HG02943 (cell line): Measurements from ENCODE around the gene VAMP4.
"Not testable (repeated sequence)": the region's sequence is repeated elsewhere in the genome, so short reads cannot be mapped to it uniquely, and the experiment has no call there.

Experiments
- ATAC-seq: cut with Tn5 transposase; IDR thresholded peaks from one replicate; pipeline ENCODE4 v1.9.1; 2021; ENCODE audit warnings: mild to moderate bottlenecking, low read depth, moderate library complexity; ENCODE audit not compliant: unreplicated experiment

VAMP4 gene

DNA sequence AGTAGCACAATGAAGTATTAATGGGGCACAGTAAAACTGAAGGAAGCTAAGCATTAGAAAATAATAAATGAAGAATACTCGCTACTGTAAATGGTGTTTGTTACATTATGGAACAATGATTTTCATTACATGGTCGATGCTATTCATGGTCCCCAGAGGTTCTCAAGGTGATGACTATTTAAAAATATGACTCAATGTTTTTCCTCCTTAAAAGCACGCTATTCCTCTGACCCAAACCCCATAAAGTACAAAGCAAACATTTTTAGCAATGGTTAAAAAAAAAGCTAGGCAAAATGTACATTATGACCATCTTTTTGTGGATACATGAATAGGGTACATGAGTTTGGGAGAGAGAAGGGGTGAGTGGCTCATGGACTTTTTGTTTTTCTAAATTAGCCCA lies 34.3 kb downstream of the VAMP4 start:
- no peak for ATAC-seq

DNA sequence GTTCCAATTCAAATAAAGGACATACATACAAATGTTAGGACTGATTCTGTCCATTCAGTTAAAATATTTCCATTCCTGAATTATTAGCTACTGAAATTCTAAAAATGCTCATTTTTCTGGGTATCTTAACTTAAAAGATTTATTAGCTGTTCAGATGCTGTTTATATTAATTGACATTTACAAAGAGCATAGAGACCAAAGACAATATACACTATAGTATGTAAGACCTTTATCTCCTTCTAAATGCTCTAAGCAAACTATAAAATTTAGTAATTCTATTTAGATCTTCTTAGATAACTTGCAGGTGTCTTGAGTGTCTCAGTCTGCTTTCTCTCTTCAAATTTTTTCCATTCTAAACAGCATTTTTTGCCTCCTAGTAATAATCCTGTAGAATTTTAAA lies 39.3 kb downstream of the VAMP4 start:
- no peak for ATAC-seq

DNA sequence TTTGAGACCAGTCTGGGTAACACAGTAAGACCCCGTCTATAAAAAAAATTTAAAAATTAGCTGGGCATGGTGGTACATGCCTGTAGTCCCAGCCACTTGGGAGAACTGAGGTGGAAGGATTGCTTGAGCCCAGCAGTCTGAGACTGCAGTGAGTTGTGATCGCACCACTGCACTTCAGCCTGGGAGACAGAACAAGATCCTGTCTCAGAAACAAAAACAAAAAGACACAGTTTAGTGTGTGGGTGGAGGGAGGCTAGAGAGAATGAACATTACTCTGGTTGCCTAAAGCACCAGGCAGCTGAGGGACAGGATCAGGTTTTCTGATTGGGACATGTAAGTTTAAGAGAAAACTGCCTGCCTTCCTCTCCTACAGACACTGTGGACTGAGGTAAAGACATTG lies 42.3 kb downstream of the VAMP4 start:
- no peak for ATAC-seq

DNA sequence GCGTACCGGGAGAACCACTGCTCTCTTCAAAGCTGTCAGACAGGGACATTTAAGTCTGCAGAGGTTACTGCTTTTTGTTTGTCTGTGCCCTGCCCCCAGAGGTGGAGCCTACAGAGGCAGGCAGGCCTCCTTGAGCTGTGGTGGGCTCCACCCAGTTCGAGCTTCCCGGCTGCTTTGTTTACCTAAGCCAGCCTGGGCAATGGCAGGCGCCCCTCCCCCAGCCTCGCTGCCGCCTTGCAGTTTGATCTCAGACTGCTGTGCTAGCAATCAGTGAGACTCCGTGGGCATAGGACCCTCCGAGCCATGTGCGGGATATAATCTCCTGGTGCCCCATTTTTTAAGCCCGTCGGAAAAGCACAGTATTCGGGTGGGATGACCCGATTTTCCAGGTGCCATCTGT lies 46.1 kb downstream of the VAMP4 start:
- ATAC-seq, result not testable (repeated sequence)

DNA sequence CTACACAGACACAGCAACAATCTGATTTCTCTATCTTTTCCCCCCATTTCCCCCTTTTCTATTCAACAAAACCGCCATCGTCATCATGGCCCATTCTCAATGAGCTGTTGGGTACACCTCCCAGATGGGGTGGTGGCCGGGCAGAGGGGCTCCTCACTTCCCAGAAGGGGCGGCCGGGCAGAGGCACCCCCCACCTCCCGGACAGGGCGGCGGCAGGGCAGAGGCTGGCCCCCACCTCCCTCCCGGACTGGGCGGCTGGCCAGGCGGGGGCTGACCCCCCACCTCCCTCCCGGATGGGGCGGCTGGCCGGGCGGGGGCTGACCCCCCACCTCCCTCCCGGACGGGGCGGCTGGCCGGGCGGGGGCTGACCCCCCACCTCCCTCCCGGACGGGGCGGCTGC lies 48.3 kb downstream of the VAMP4 start:
- not testable (repeated sequence) for ATAC-seq

DNA sequence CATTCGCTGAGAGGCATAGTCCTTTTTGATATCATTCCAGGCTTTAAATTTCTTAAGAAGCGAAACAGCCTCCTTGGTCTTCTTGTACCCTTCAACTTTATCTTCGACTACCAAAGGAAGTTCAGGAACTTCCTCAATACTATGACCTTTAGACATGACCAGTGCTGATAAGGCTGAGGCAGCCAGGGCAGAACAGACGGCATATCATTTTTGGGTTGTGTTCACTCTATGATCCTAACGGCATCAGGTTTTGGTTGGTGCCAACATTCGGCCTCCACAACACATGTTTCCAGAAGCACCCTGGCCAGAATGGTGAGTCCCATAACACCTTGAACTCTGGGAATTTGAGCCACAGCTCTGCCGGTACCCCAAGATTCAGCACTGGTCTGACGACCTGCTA lies 58.0 kb downstream of the VAMP4 start:
- no peak for ATAC-seq

DNA sequence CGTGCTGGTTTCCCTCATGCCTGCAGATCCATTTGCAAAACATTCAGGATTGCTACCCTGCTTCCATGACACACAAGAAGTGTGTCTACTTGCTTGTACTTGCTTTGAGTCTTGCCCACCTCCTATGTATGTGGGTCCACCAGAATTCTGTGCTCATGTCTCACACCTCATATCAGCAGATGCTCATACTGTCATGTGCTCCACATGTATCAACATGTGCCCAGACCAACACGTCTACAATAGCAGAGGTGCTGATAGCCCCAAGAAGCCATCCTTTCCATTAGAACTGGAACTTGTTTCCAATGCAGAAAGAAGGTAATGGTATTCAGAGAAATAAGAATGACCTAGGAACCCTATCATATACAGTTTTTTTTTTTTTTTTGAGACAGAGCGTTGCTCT lies 61.5 kb downstream of the VAMP4 start:
- ATAC-seq, result no peak

DNA sequence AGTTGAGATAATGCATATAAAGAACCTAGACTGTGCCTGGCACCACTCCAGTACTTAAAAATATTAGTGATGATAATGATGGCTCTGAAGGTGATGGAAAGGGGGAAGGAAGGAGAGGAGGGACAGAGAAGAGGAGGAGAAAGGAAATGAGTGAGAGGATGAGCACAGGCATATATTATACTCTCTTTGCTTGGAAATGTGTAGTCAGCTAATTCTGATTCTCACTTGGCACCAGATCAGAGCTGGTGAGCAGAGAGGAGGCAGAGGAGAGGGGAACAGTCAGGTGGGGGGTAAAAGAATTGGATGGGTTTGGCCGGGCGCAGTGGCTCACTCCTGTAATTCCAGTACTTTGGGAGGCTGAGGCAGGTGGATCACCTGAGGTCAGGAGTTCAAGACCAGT lies 65.0 kb downstream of the VAMP4 start:
- no peak for ATAC-seq

DNA sequence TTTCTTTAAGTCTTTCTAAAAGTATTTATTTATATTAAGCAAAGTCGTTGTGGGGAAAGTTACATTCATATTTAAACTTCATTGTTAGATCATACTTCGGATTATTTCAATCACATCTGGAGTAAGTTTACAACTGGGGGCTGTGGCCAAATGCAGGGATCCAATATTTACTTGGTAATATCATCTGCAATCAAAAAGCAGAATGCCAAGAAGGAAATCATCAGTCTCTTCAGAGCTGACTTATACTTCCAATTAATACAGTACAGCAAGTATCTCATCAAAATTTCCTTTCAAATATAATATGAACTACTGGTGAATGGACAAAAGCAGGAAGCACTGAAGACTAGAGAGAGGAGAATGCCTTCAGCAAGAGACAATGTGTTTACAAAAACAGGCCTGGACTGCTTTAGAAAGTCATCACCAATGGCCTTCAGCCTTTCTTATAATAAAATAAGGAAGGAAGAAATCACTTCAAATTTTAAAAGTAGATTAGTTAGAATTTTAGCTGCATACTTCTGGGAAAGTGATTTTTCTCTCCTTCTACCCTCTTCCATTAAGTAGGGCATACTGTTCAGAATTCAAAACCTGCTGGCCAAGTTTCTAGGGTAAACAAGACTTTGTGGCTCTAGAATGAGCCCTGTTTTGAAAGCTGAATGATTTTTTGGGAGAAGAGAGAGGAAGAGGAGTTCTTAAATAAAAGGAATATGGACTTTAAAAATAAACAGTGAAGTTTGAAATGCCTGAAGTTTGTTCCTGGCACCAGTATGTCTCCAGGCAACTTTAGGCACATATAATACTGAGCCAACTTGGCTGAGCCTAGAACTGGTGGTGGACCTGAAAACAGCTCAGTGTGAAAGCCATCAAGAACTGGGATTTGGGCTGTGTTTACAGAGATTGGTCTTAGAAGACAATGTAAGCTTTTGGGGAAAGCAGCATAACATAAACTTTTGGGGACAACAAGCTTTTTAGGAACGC lies 67.1 kb downstream of the VAMP4 start:
- ATAC-seq, result no peak

DNA sequence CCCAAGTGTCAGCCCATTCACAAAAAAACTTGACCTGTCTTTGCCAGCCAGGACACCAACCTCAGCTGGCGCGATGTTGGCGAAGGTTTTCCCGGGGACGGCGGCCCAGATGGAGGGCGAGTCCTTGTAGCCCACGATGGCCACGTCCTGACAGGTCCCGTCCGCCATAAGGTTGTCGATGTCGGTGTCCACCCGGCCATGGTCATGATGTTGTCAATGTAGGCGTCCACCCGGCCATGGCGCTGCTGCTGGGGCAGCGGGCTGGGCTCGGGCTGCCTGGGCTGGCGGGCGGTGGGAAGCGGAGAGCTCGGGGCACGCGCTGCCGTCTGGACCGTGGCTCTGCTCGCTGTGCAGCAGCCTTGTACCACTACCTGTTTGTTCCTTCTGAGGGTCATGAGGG lies 71.1 kb downstream of the VAMP4 start:
- no peak for ATAC-seq

DNA sequence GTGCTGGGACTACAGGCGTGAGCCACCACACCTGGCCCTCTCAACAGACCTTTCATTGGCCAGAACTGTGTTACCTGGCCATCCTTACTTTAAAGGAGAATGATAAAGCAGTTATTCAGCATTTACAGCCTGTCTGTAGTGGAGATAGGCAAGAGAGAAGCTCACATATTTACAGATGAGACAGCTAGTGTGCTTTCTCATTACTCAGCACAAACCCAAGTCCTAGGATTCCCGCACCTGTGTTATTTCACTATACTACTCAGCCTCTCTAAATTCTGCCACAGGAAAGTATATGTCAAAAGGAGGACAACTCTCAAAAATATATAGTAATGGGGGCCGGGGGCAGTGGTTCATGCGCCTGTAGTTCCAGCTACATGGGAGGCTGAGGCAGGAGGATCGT lies 73.5 kb downstream of the VAMP4 start:
- no peak for ATAC-seq

DNA sequence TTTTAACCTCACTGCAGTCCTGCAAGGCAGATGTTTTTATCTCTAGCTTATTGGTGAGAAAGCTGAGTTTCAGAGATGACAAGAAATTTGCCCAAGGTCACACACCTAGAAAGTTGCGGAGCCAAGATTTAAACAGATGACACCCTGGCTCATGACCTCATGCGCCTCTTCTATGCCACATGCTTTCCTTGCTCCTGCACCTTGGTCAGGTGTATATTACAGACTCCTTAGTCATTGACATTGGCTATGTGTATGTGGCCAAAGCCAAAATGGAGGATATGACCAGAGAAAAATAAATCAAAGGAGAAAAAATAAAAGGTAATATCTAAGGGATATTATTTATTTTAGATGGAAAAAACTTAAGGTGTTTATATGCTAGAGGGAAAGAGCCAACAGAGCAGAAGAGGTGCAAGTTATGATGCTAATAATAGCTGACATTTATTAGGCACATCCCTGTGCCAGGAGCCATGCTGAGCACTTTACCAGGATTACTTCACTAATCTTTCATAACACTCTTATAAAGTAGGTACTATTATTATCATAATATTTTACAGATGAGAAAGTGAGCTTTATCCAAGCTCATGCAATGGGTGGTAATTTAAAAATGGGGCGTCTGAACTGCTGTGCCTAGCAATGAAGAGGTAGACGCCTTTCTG lies 75.6 kb downstream of the VAMP4 start:
- ATAC-seq, result no peak

DNA sequence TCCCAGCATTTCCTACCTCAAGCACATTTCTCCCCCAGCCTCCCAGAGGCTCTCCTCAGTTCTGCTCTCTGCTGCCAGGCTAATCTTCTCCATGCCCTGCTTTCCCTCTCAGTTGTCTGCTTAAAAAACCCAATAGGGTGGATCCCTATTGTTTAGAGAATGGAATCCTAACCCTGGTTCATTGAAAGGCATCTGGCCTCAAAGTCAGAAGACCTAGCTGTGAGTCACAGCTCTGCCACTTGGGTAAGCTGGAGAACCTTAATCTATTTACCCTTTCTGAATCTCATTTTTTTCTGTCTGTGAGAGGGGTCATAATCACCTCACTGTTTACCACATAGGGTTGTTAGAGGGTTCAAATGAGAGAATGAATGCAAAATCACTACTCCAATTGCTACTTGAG lies 76.9 kb downstream of the VAMP4 start:
- ATAC-seq, result no peak

DNA sequence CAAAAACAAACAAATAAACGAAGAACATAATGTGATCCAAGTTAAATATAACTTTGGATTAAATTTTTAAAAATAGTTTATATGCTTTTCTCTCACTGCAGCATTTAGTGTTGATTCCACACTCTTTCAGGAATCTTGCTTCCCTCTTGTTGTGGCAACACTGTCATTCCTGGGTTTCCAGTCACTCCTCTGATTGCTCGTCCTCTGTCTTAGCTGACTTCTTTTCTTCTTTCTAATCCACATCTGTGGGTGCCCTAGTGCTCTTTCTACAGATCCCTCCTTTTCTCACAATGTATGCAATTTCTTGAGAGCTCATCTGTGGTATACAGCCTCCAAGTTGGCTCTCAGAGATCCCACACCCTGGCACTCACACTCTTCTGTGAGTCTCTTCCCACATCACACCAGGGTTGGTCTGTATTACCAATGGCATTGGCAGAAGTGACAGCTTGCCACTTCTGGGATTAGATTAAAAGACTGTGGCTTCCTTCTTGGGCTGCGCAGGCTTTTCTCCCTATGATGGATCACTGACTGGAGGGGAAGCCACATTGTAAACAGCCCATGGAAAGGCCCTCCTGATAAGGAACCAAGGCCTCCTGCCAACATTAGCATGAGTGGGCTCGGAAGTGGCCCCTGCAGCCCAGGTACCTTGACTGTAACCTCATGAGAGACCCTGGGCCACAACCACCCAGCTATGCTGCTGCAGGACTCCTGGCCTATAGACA lies 77.8 kb downstream of the VAMP4 start:
- no peak for ATAC-seq

DNA sequence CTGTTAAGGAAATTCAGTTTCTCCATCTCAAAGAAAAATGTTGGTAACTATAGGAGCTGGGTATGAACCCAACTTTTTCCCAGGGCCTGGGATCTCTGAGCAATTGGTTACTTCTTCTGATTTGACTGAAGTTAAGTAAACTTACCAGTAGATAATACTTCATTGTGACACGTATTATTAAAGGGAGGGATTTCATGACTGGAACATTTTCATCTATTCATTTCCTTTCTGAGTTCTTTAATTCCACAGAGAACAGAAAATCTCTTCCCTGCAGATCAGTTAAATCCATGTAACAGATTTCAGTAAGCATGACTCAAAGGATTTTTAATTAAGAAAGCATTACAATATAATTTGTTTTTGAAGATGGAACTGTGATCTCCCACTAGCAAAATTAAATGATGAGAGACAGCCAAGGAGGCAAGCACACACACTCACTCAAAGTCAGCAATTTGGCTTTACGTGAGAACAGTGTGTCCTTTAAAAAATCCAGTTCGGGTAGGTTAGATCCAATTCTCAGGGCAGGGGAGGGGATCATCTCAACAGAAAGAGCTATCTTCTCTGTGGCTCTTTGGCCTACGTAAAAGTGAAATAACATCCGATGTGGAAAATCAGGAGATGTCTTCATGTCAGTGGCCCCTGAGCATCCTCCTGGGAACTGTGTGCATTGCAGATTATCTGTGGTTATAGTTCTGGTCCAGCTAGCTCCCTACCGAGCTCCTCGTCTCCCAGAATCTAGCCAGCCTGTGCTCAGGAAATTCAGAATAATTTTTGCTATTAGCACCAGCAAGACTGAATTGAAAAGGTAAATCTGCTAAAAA lies 78.6 kb downstream of the VAMP4 start:
- ATAC-seq, result no peak

DNA sequence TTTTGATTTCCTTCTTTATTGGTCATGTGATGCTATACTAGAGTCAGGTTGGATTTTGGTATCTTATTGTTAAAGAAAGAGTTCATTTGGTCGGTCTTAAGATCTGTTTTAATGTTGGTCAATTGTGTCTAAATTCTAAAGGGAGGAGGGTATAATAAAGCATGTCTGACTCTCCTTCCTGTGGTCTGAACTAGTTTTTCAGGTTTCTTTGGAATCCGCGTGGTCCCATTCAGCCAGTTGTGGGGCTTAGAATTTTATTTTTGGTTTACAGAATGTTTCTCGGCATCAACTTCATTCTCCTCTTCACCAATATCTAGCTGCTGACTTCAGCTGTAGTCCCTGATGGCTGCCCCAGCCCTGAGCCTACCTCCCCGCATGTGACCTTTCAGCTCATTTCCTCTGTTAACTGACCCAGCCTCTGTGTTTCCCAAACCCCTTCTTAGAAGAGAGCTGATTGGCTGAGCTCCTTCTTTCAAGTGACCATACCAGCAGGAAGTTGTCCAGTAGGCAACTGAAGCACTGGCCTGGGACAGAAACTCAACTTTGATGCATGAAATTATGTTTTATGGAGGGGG lies 80.7 kb downstream of the VAMP4 start:
- ATAC-seq, result no peak

DNA sequence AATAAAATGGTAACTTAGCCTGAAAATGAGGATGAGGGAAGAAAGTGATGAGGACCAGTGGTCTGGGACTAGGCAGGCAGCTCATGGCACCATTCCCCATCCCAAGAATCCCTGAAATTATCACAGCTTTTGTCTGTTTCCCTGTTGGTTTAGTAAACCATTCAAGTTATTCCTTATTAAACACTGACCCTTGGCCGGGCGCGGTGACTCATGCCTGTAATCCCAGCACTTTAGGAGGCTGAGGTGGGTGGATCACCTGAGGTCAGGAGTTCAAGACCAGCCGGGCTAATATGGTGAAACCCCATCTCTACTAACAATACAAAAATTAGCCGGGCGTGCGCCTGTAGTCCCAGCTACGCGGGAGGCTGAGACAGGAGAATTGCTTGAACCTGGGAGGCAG lies 85.7 kb downstream of the VAMP4 start:
- not testable (repeated sequence) for ATAC-seq

DNA sequence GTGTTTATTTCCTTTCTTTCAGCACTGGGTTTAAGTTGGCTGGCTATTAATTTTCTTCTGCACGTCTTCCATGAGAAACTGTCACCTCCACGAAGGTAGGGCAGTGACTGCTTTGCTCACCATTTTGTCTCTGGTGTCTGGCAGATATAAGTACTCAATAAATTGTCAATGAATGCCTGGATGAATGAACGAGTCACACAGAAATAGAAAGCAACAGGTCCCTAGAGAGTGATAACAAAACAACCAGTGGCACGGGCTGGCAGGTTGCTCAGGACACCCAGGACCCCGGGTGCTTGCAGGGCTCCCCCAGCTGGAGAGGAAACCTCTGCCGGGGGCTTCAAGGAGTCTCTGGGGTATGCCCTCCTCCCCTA lies 86.1 kb downstream of the VAMP4 start:
- ATAC-seq, result no peak

DNA sequence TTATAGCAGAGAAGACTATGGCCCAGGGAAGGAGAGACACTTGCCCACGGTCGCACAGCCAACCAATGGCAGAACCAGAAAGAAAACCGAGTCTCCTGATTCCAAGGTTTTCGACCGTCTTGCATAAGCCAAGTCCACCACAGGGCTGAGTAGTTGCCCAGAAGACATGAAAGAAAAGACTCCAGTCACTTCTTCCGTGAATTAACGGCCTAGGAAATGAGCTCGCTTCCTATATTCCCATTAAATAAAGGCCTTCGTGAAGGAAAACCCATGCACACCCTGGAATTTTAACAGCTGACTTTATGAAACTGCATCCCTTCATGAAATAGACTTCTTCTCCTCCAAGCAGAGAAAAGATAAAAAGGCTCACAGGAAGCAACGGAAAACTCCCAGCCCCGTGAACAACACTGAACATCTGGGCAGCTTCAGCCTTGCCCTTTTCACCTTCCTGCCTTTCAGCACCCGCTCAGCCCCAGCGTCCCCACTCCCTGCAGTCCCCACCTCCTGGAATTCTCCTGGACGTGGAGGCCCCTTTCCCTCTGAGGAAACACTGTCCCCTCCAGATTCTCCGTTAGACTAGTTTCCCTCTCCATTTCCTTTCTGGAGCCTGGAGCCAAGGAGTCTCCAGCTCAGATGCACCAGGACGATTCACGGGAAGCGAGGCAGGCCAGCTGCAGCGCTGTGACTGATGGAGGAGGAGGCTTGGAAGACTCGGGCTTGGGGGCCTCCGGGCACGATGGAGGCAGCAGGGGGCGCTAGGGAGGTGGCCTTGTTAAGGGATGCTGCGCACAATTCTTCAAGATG lies 86.7 kb downstream of the VAMP4 start:
- no peak for ATAC-seq
